Vagina (tissue), 2 donors: ENCODE data around the gene RASSF8. TPM values are rescaled to one million over a fixed set of nuclear protein-coding genes. Genes with fewer than 3 reads are reported as not detected.

Experiments used
- DNase-seq, 2 donors: peaks; one replicate each; pipeline ENCODE4 v3.0.0-alpha.2; 2017; ENCODE audit errors: extremely low spot score in 2 of 2
- H3K27ac ChIP-seq: fragments of 200-600 bp; sonication (generic); one replicate; pipeline ENCODE4 v1.5.1; 2019
- H3K27me3 ChIP-seq: fragments of 200-600 bp; sonication (generic); one replicate; pipeline ENCODE4 v1.5.1; 2019
- H3K36me3 ChIP-seq, 2 donors: fragments of 200-600 bp; sonication (generic); one replicate each; pipeline ENCODE4 v1.5.1; 2017 to 2019
- H3K4me1 ChIP-seq: fragments of 200-600 bp; sonication (generic); one replicate; pipeline ENCODE4 v1.5.1; 2019
- H3K4me3 ChIP-seq, 2 donors: fragments of 200-600 bp; sonication (generic); 1 replicate in 1 of 2; 2 replicates in 1 of 2; pipeline ENCODE4 v1.5.1; 2016 to 2019
- H3K9me3 ChIP-seq: fragments of 200-600 bp; sonication (generic); one replicate; pipeline ENCODE4 v1.5.1; 2019
- CTCF ChIP-seq, 3 experiments: fragments of 450-650 bp in 2 of 3; fragments of 200-600 bp in 1 of 3; sonication (generic) in 1 of 3; IDR thresholded peaks; one replicate each; pipeline ENCODE4 v1.5.1; 2017 to 2019; ENCODE audit warnings: antibody characterized with exemption in 3 of 3, mild to moderate bottlenecking in 2 of 3, moderate library complexity in 2 of 3
- POLR2A ChIP-seq, 2 donors: fragments of 450-650 bp; IDR thresholded peaks; one replicate each; pipeline ENCODE4 v1.6.1; 2017; ENCODE audit warnings: antibody characterized with exemption in 2 of 2, mild to moderate bottlenecking in 2 of 2, moderate library complexity in 2 of 2
- POLR2AphosphoS5 ChIP-seq, 2 donors: sonication (generic); formaldehyde crosslinking; IDR thresholded peaks; one replicate each; pipeline ENCODE4 v1.9.0; 2017; ENCODE audit warnings: antibody characterized with exemption in 2 of 2, mild to moderate bottlenecking in 2 of 2, low read depth in 1 of 2; ENCODE audit not compliant: insufficient read depth in 1 of 2
- intact Hi-C: fragments of 100-400 bp; cut with DNase I; formaldehyde crosslinking; loops from one replicate; pipeline ENCODE4 v1.15.1; 2023
- total RNA-seq: library from RNA; depleted of rRNA; stranded (reverse); fragments of >200 nt; gene quantifications from one replicate; pipeline ENCODE4 v1.2.3, GENCODE V29; 2016

Gene RASSF8
- total RNA-seq, 1 donor from 2014 or later = 68.5 TPM

GRCh38 chr12:26029736-26030022, 71.2 kb downstream of the RASSF8 start:
- intact Hi-C loops = loop anchor here (5.0 kb wide), 1 partner anchor 72 kb away; the partner anchor contains the start of gene RASSF8
- H3K4me3 ChIP-seq = no peak overlapping the region
- H3K4me1 ChIP-seq = peaks cover 46% of the 10 kb centered on the region
- H3K9me3 ChIP-seq = no peaks in the 10 kb centered on the region
- H3K27ac ChIP-seq = peak overlapping the region; percentile 36
- H3K36me3 ChIP-seq = no peaks in the 10 kb centered on the region
- DNase-seq = no peak
- no peak for TF ChIP-seq POLR2A (IDR thresholded peaks at IDR 0.05)
- no peak for TF ChIP-seq CTCF (IDR thresholded peaks at IDR 0.05)
- TF ChIP-seq POLR2AphosphoS5 (IDR thresholded peaks at IDR 0.05; ENCODE audit: insufficient read depth in 1 of 2, low read depth in 1 of 2) = no peak
- H3K27me3 ChIP-seq = no peaks in the 10 kb centered on the region

GRCh38 chr12:26030371-26030770, 71.9 kb downstream of the RASSF8 start:
- Histone ChIP-seq H3K27ac (no peak overlapping the region), H3K4me1 (peaks cover 49% of the 10 kb centered on the region), H3K9me3 (no peaks in the 10 kb centered on the region), H3K27me3 (no peaks in the 10 kb centered on the region), H3K4me3 (no peak overlapping the region), H3K36me3 (no peaks in the 10 kb centered on the region)
- intact Hi-C loops = loop anchor here (5.0 kb wide), 1 partner anchor 73 kb away; the partner anchor contains the start of gene RASSF8
- no peak for DNase-seq
- TF ChIP-seq POLR2A (IDR thresholded peaks at IDR 0.05) (no peak), CTCF (IDR thresholded peaks at IDR 0.05) (no peak), POLR2AphosphoS5 (IDR thresholded peaks at IDR 0.05; ENCODE audit: insufficient read depth in 1 of 2, low read depth in 1 of 2) (no peak)

GRCh38 chr12:26031318-26031717, 72.8 kb downstream of the RASSF8 start:
- Histone ChIP-seq H3K36me3 (no peaks in the 10 kb centered on the region), H3K9me3 (no peaks in the 10 kb centered on the region), H3K4me1 (peaks cover 49% of the 10 kb centered on the region), H3K4me3 (no peak overlapping the region), H3K27ac (no peak overlapping the region), H3K27me3 (no peaks in the 10 kb centered on the region)
- intact Hi-C loops = loop anchor here (5.0 kb wide), 1 partner anchor 74 kb away; the partner anchor contains the start of gene RASSF8
- TF ChIP-seq CTCF (IDR thresholded peaks at IDR 0.05) = no peak
- no peak for DNase-seq

GRCh38 chr12:26031827-26032226, 73.3 kb downstream of the RASSF8 start:
- no peak for DNase-seq
- H3K4me3 ChIP-seq = no peak overlapping the region
- no peaks in the 10 kb centered on the region for H3K9me3 ChIP-seq
- no peak overlapping the region for H3K27ac ChIP-seq
- peaks cover 49% of the 10 kb centered on the region for H3K4me1 ChIP-seq
- no peaks in the 10 kb centered on the region for H3K36me3 ChIP-seq
- intact Hi-C loops = loop anchor here (5.0 kb wide), 1 partner anchor 75 kb away; the partner anchor contains the start of gene RASSF8
- TF ChIP-seq POLR2A (IDR thresholded peaks at IDR 0.05) = no peak
- no peaks in the 10 kb centered on the region for H3K27me3 ChIP-seq

- Histone ChIP-seq H3K27ac (no peak overlapping the region), H3K4me1 (peaks cover 45% of the 10 kb centered on the region), H3K27me3 (no peaks in the 10 kb centered on the region), H3K36me3 (no peaks in the 10 kb centered on the region), H3K4me3 (no peak overlapping the region), H3K9me3 (no peaks in the 10 kb centered on the region)
- TF ChIP-seq CTCF (IDR thresholded peaks at IDR 0.05) (no peak), POLR2A (IDR thresholded peaks at IDR 0.05) (no peak), POLR2AphosphoS5 (IDR thresholded peaks at IDR 0.05; ENCODE audit: insufficient read depth in 1 of 2, low read depth in 1 of 2) (no peak)
- DNase-seq = no peak
- intact Hi-C loops = loop anchor here (5.0 kb wide), 1 partner anchor 75 kb away; the partner anchor contains the start of gene RASSF8
These were observed 73.8 kb downstream of the RASSF8 start for GRCh38 chr12:26032290-26032689.
